HepG2 (cell line): ENCODE data around the gene P3H4. TPM values are rescaled to one million over a fixed set of nuclear protein-coding genes. Genes with fewer than 3 reads are reported as not detected.

Experiments
- ATAC-seq: fragments of 200-7000 bp; cut with Tn5 transposase; 3 replicates; pipeline ENCODE4 v1.9.1; 2020; ENCODE audit warnings: mild to moderate bottlenecking, moderate library complexity
- BruUV-seq: library from RNA; stranded (reverse); fragments of 400-500 nt; replicated peaks from 2 replicates; lab custom pipeline; 2021; lab: Mats Ljungman, UMichigan
- CTCF ChIA-PET: fragments of 300-600 bp; formaldehyde crosslinking; extraction: SDS; loops from one replicate; lab custom pipeline; 2021; ENCODE audit warnings: low total read pairs, inconsistent platforms, low intra/inter-chr PET ratio; lab: Yijun Ruan, JAX
- POLR2A ChIA-PET: fragments of 350-600 bp; sonication (Branson Sonifier 250); formaldehyde crosslinking; loops from one replicate; lab custom pipeline; 2020; ENCODE audit warnings: antibody characterized with exemption, inconsistent platforms; lab: Yijun Ruan, JAX
- DNase-seq: peaks from one replicate; pipeline ENCODE4 v3.0.0-alpha.2; 2015; ENCODE audit warnings: low spot score
- FAIRE-seq: peaks from 3 replicates; lab custom pipeline; 2011; peaks lifted over from hg19 to GRCh38; lab: Jason Lieb, UNC
- H2AFZ ChIP-seq: one replicate; pipeline ENCODE4 v1.6.1; 2011; ENCODE audit warnings: low read length, inconsistent platforms
- H3K27ac ChIP-seq: fragments of 300-600 bp; 3 replicates; pipeline ENCODE4 v1.8.0; 2011; ENCODE audit warnings: mixed run types, mild to moderate bottlenecking, mixed read lengths, low read length, inconsistent platforms; ENCODE audit not compliant: insufficient read depth; ENCODE audit errors: extremely low read length
- H3K27me3 ChIP-seq, 2 experiments: fragments of 200-600 bp in 1 of 2; 2 replicates in 1 of 2; 3 replicates in 1 of 2; pipeline versions ENCODE4 v1.6.0 to v1.8.0; 2011; ENCODE audit warnings: low read length in 2 of 2, mild to moderate bottlenecking in 2 of 2, moderate library complexity in 2 of 2, inconsistent platforms in 1 of 2; ENCODE audit not compliant: insufficient read depth in 2 of 2, control insufficient read depth in 1 of 2
- H3K36me3 ChIP-seq, 2 experiments: fragments of 200-600 bp in 1 of 2; replicated peaks in 1 of 2; 2 replicates in 1 of 2; 3 replicates in 1 of 2; pipeline versions ENCODE4 v1.5.1 to v1.8.0; 2011; ENCODE audit warnings: low read length in 2 of 2, inconsistent platforms in 1 of 2; ENCODE audit not compliant: insufficient read depth in 2 of 2, control insufficient read depth in 1 of 2
- H3K4me1 ChIP-seq: 2 replicates; pipeline ENCODE4 v1.5.1; 2012; ENCODE audit warnings: low read length, inconsistent platforms; ENCODE audit not compliant: insufficient read depth
- H3K4me2 ChIP-seq: 2 replicates; pipeline ENCODE4 v1.6.0; 2011; ENCODE audit warnings: low read depth, low read length, inconsistent platforms
- H3K4me3 ChIP-seq, 3 experiments: fragments of 200-600 bp in 1 of 3; sonication (generic), shearing (Covaris generic) in 1 of 3; replicated peaks in 1 of 3; 2 replicates each; pipeline ENCODE4 v1.5.1; 2011 to 2016; ENCODE audit warnings: low read length in 3 of 3, inconsistent platforms in 2 of 3, low read depth in 2 of 3, mild to moderate bottlenecking in 2 of 3, control low read depth in 1 of 3, mixed read lengths in 1 of 3; ENCODE audit not compliant: insufficient read depth in 1 of 3
- H3K79me2 ChIP-seq: one replicate; pipeline ENCODE4 v1.6.1; 2011; ENCODE audit warnings: low read length, inconsistent platforms; ENCODE audit not compliant: insufficient read depth
- H3K9ac ChIP-seq: 2 replicates; pipeline ENCODE4 v1.6.0; 2011; ENCODE audit warnings: mild to moderate bottlenecking, low read depth, low read length, inconsistent platforms; ENCODE audit not compliant: insufficient read depth
- H3K9me3 ChIP-seq: 2 replicates; pipeline ENCODE4 v1.5.1; 2012; ENCODE audit warnings: mild to moderate bottlenecking, low read length
- H4K20me1 ChIP-seq: 2 replicates; pipeline ENCODE4 v1.6.0; 2011; ENCODE audit warnings: inconsistent platforms, mild to moderate bottlenecking, low read length, moderate library complexity; ENCODE audit not compliant: insufficient read depth
- AGO2 ChIP-seq: fragments of 200-400 bp; formaldehyde crosslinking; optimal IDR thresholded peaks from 2 replicates; pipeline ENCODE3; 2017; ENCODE audit warnings: mild to moderate bottlenecking, low read depth, low read length, moderate library complexity
- ATF6 ChIP-seq: sonication (generic); formaldehyde crosslinking; conservative IDR thresholded peaks from 2 replicates; pipeline ENCODE4 v1.4.0; 2020; ENCODE audit warnings: missing genetic modification reagents
- FOSL1 ChIP-seq: sonication (generic); formaldehyde crosslinking; IDR thresholded peaks from 2 replicates; pipeline ENCODE4 v1.9.0; 2021; ENCODE audit warnings: missing genetic modification reagents, borderline replicate concordance
- NFAT5 ChIP-seq: sonication (generic); formaldehyde crosslinking; IDR thresholded peaks from 2 replicates; pipeline ENCODE4 v1.4.0; 2020; ENCODE audit warnings: missing genetic modification reagents
- POLR2AphosphoS5 ChIP-seq: IDR thresholded peaks from 2 replicates; pipeline ENCODE4 v1.6.1; 2012; ENCODE audit warnings: low read depth, low read length
- TAF1 ChIP-seq: sonication (generic); formaldehyde crosslinking; IDR thresholded peaks from 2 replicates; pipeline ENCODE4 v1.4.0; 2020; ENCODE audit warnings: missing genetic modification reagents
- TCF12 ChIP-seq, 2 experiments: fragments of 450-650 bp in 1 of 2; sonication (generic) in 1 of 2; formaldehyde crosslinking in 1 of 2; IDR thresholded peaks; 2 replicates each; pipeline versions ENCODE4 v1.6.1 to v1.8.0; 2017 to 2022; ENCODE audit warnings: antibody characterized with exemption in 1 of 2, mild to moderate bottlenecking in 1 of 2, missing genetic modification reagents in 1 of 2, moderate library complexity in 1 of 2
- ZNF160 ChIP-seq: sonication (generic); formaldehyde crosslinking; IDR thresholded peaks from 2 replicates; pipeline ENCODE4 v1.8.0; 2022; ENCODE audit warnings: mild to moderate bottlenecking, inconsistent platforms, missing genetic modification reagents
- ZNF451 ChIP-seq: sonication (generic); formaldehyde crosslinking; IDR thresholded peaks from 2 replicates; pipeline ENCODE4 v1.5.0; 2020; ENCODE audit warnings: mild to moderate bottlenecking, missing genetic modification reagents
- ZNF589 ChIP-seq: sonication (generic); formaldehyde crosslinking; conservative IDR thresholded peaks from 2 replicates; pipeline ENCODE4 v1.8.0; 2022; ENCODE audit warnings: mild to moderate bottlenecking, moderate library complexity, missing genetic modification reagents
- ZNF704 ChIP-seq: sonication (generic); formaldehyde crosslinking; IDR thresholded peaks from 2 replicates; pipeline ENCODE4 v1.8.1; 2023; ENCODE audit warnings: mild to moderate bottlenecking, inconsistent platforms, moderate library complexity, missing genetic modification reagents, borderline replicate concordance
- ZNF780A ChIP-seq: sonication (generic); formaldehyde crosslinking; IDR thresholded peaks from 2 replicates; pipeline ENCODE4 v1.8.0; 2022; ENCODE audit warnings: mild to moderate bottlenecking, missing genetic modification reagents, moderate library complexity
- WGBS: methylation state at CpG from one replicate; pipeline ENCODE4 v1.1.6; 2017; ENCODE audit warnings: low lambda C conversion rate; 5-methylcytosine and 5-hydroxymethylcytosine counted together
- in situ Hi-C: cut with HindIII; loops from 2 replicates; pipeline ENCODE4 v1.10.0; 2017; ENCODE audit warnings: low pct_unique_long_range_greater_than_20kb; ENCODE audit not compliant: extremely low pct_ligation_motif_present
- intact Hi-C: fragments of 100-400 bp; cut with micrococcal nuclease; formaldehyde crosslinking; loops from one replicate; pipeline ENCODE4 v1.10.0; 2022; ENCODE audit not compliant: unreplicated experiment
- polyA plus RNA-seq, 8 experiments: library from polyadenylated mRNA; depleted of rRNA in 3 of 8; stranded (reverse) in 7 of 8; unstranded in 1 of 8; fragments of >200 nt; fragmentation: Illumina TruSeq in 4 of 8; extraction: Trizol in 4 of 8; gene quantifications; 2 replicates each; pipeline versions ENCODE4 v1.2.1 to v1.2.3, GENCODE V29; 2011 to 2016; ENCODE audit warnings: low read depth in 4 of 8, missing spikeins in 1 of 8, mixed read lengths in 1 of 8; ENCODE audit not compliant: insufficient read depth in 1 of 8
- total RNA-seq, 5 experiments: library from RNA; depleted of rRNA; stranded (reverse); fragments of >200 nt; fragmentation: Illumina TruSeq; extraction: Trizol; gene quantifications; 2 replicates each; pipeline ENCODE4 v1.2.3, GENCODE V29; 2016; ENCODE audit warnings: low read depth in 1 of 5

P3H4 gene
- total and polyA plus RNA-seq, 2 of the 13 experiments (the other 11 are each of a cell fraction or from before 2014, with no cell fraction given), result 37.1 to 50.6 TPM

- in situ Hi-C loops (no loop called here), intact Hi-C loops (no loop called here)
- no peak overlapping the region for H3K9ac ChIP-seq
- H3K4me3 ChIP-seq, result no peak overlapping the region
- peaks cover 37% of the 10 kb centered on the region for H3K4me1 ChIP-seq
- no peak for ATAC-seq
- no peaks in the 10 kb centered on the region for H3K9me3 ChIP-seq
- ChIA-PET CTCF (no interaction called here), POLR2A (interaction anchor here (0.7 to 1.1 kb wide), 3 partner anchors 11 to 149 kb away, joined by 3 read pairs; partner anchors contain the start of genes FKBP10 and NT5C3B)
- H3K36me3 ChIP-seq, result peaks cover 24 to 60% of the 10 kb centered on the region in 2 experiments
- BruUV-seq, result no TSS peak
- no peak overlapping the region for H3K4me2 ChIP-seq
- TF ChIP-seq ZNF589 (CRISPR knock-in tag) (no peak), NFAT5 (CRISPR knock-in tag) (no peak), ATF6 (CRISPR knock-in tag) (no peak), FOSL1 (CRISPR knock-in tag) (no peak), POLR2AphosphoS5 (0 out of 2 replicates have a peak, but pooled peaks have one; percentile 19), TAF1 (no peak), ZNF704 (CRISPR knock-in tag) (no peak), AGO2 (peak; percentile 13), ZNF780A (CRISPR knock-in tag) (no peak), TCF12 (IDR thresholded peaks at IDR 0.05) (no peak), TCF12 (CRISPR knock-in tag; IDR thresholded peaks at IDR 0.05) (no peak), ZNF451 (no peak), ZNF160 (no peak)
- no peak for DNase-seq
- no peaks in the 10 kb centered on the region for H3K79me2 ChIP-seq
- no peaks in the 10 kb centered on the region for H3K27me3 ChIP-seq
- H3K27ac ChIP-seq, result no peak overlapping the region
- no peak for FAIRE-seq
- 85% methylated on average over 6 of the region's 7 CpGs for WGBS
- H4K20me1 ChIP-seq, result peaks cover 9% of the 10 kb centered on the region; the same call in 1 of the 2 replicates
- H2AFZ ChIP-seq, result no peak overlapping the region
Measured at GRCh38 chr17:41824086-41824485, 12.3 kb upstream of the P3H4 start.
